K562 (cell line): ENCODE measurements around the gene KLK15. TPM values are rescaled to one million over a fixed set of nuclear protein-coding genes. Genes with fewer than 3 reads are reported as not detected.

Source experiments
- ATF7 ChIP-seq: fragments of 450-650 bp; IDR thresholded peaks from 2 replicates; pipeline ENCODE4 v1.7.1; 2014; ENCODE audit warnings: mild to moderate bottlenecking, moderate library complexity
- BCOR ChIP-seq: fragments of 450-650 bp; IDR thresholded peaks from 2 replicates; pipeline ENCODE4 v1.6.1; 2016
- DACH1 ChIP-seq: fragments of 450-650 bp; IDR thresholded peaks from 2 replicates; pipeline ENCODE4 v1.6.1; 2018; ENCODE audit not compliant: partially characterized antibody
- E2F3 ChIP-seq: fragments of 250-450 bp; sonication (Bioruptor Pico); IDR thresholded peaks from 2 replicates; pipeline ENCODE4 v1.4.0; 2020; ENCODE audit warnings: mild to moderate bottlenecking
- ELF1 ChIP-seq: fragments of 200-800 bp; sonication (Bioruptor generic); IDR thresholded peaks from 2 replicates; pipeline ENCODE4 v1.6.1; 2016; ENCODE audit warnings: missing genetic modification characterization, missing compliant biosample characterization
- ELF2 ChIP-seq: fragments of 250-450 bp; sonication (Bioruptor Pico); IDR thresholded peaks from 2 replicates; pipeline ENCODE4 v1.5.0; 2021; ENCODE audit warnings: mild to moderate bottlenecking
- FOXM1 ChIP-seq, 2 experiments: fragments of 450-650 bp in 1 of 2; sonication (generic) in 1 of 2; formaldehyde crosslinking in 1 of 2; IDR thresholded peaks; 2 replicates each; pipeline versions ENCODE4 v1.6.1 to v1.9.0; 2017 to 2022; ENCODE audit warnings: low read depth in 2 of 2, mild to moderate bottlenecking in 2 of 2, missing genetic modification reagents in 1 of 2, moderate library complexity in 1 of 2
- HCFC1 ChIP-seq: IDR thresholded peaks from 2 replicates; pipeline ENCODE4 v1.6.1; 2012; ENCODE audit warnings: low read depth, low read length, improper control_type of control experiment
- ILF3 ChIP-seq: fragments of 450-650 bp; IDR thresholded peaks from 2 replicates; pipeline ENCODE4 v1.6.1; 2018; ENCODE audit warnings: antibody characterized with exemption, mild to moderate bottlenecking, moderate library complexity, borderline replicate concordance
- NCOA4 ChIP-seq: fragments of 450-650 bp; IDR thresholded peaks from 2 replicates; pipeline ENCODE4 v1.6.1; 2018; ENCODE audit warnings: mild to moderate bottlenecking; ENCODE audit not compliant: partially characterized antibody
- PRPF4 ChIP-seq: fragments of 200-400 bp; formaldehyde crosslinking; IDR thresholded peaks from one replicate; pipeline ENCODE4 v1.6.1; 2017; ENCODE audit warnings: low read length, low read depth, mild to moderate bottlenecking; ENCODE audit not compliant: insufficient read depth, poor library complexity, severe bottlenecking
- RCOR1 ChIP-seq, 2 experiments: IDR thresholded peaks; 2 replicates each; pipeline ENCODE4 v1.6.1; 2012; ENCODE audit warnings: low read depth in 2 of 2, low read length in 2 of 2, borderline replicate concordance in 1 of 2, improper control_type of control experiment in 1 of 2
- RFX1 ChIP-seq: fragments of 450-650 bp; IDR thresholded peaks from 2 replicates; pipeline ENCODE4 v1.6.1; 2016; ENCODE audit warnings: mild to moderate bottlenecking, moderate library complexity
- SIX5 ChIP-seq, 2 experiments: IDR thresholded peaks; 2 replicates each; pipeline ENCODE4 v1.6.1; 2011; ENCODE audit warnings: low read length in 2 of 2, borderline replicate concordance in 1 of 2, low read depth in 1 of 2, mild to moderate bottlenecking in 1 of 2, moderate library complexity in 1 of 2; ENCODE audit not compliant: insufficient read depth in 1 of 2
- TAL1 ChIP-seq: fragments of 450-650 bp; IDR thresholded peaks from 2 replicates; pipeline ENCODE4 v1.6.1; 2016; ENCODE audit warnings: mild to moderate bottlenecking
- ZNF232 ChIP-seq: sonication (generic); formaldehyde crosslinking; IDR thresholded peaks from 2 replicates; pipeline ENCODE4 v1.8.0; 2022; ENCODE audit warnings: mild to moderate bottlenecking, missing genetic modification reagents
- ZNF354B ChIP-seq: fragments of 250-450 bp; sonication (Bioruptor Pico); IDR thresholded peaks from 2 replicates; pipeline ENCODE4 v1.4.0; 2020
- ZNF75A ChIP-seq: fragments of 450-650 bp; formaldehyde crosslinking; IDR thresholded peaks from 2 replicates; pipeline ENCODE4 v1.4.0; 2020; ENCODE audit warnings: mild to moderate bottlenecking
- polyA plus RNA-seq, 8 experiments: library from polyadenylated mRNA; depleted of rRNA in 4 of 8; stranded (reverse) in 5 of 8; unstranded in 3 of 8; fragments of >200 nt; fragmentation: Nextera tagmentation in 2 of 8; fragmentation: Illumina TruSeq in 1 of 8; extraction: Ambion mirVana in 2 of 8; extraction: Trizol in 1 of 8; gene quantifications; 2 replicates each; pipeline versions ENCODE4 v1.2.1 to v1.2.3, GENCODE V29; 2011 to 2014; ENCODE audit warnings: inconsistent platforms in 1 of 8, missing spikeins in 1 of 8
- total RNA-seq, 7 experiments: library from RNA; depleted of rRNA in 6 of 7; stranded (reverse); fragments of >200 nt in 6 of 7; fragmentation: Illumina TruSeq in 2 of 7; extraction: Trizol in 2 of 7; gene quantifications; 2 replicates each; pipeline versions ENCODE4 v1.2.1 to v1.2.3, GENCODE V29; 2011 to 2021; ENCODE audit warnings: low replicate concordance in 1 of 7
- TF ChIP-seq, protein P1 (sequence below), 2 experiments: IDR thresholded peaks; 2 replicates each; pipeline ENCODE4 v1.6.1; 2011; ENCODE audit warnings: borderline replicate concordance in 1 of 2, control low read depth in 1 of 2, low read depth in 1 of 2, low read length in 1 of 2, mild to moderate bottlenecking in 1 of 2, mixed read lengths in 1 of 2, moderate library complexity in 1 of 2; ENCODE audit not compliant: insufficient read depth in 1 of 2, insufficient read length in 1 of 2, poor library complexity in 1 of 2, severe bottlenecking in 1 of 2; ENCODE audit errors: extremely low read depth in 1 of 2
- TF ChIP-seq, protein P2 (sequence below): fragments of 450-650 bp; IDR thresholded peaks from 2 replicates; pipeline ENCODE4 v1.6.1; 2018; ENCODE audit warnings: mild to moderate bottlenecking, low read depth; ENCODE audit not compliant: partially characterized antibody
- TF ChIP-seq, protein P3 (sequence below), 2 experiments: fragments of 450-650 bp; IDR thresholded peaks; 2 replicates each; pipeline ENCODE4 v1.6.1; 2016
- TF ChIP-seq, protein P4 (sequence below): sonication (generic); formaldehyde crosslinking; IDR thresholded peaks from 2 replicates; pipeline ENCODE4 v1.8.0; 2022; ENCODE audit warnings: mild to moderate bottlenecking, missing genetic modification reagents

The KLK15 gene
- total and polyA plus RNA-seq, 9 of the 15 experiments (the other 6 are each of a cell fraction or from before 2014, with no cell fraction given) = not detected

DNA sequence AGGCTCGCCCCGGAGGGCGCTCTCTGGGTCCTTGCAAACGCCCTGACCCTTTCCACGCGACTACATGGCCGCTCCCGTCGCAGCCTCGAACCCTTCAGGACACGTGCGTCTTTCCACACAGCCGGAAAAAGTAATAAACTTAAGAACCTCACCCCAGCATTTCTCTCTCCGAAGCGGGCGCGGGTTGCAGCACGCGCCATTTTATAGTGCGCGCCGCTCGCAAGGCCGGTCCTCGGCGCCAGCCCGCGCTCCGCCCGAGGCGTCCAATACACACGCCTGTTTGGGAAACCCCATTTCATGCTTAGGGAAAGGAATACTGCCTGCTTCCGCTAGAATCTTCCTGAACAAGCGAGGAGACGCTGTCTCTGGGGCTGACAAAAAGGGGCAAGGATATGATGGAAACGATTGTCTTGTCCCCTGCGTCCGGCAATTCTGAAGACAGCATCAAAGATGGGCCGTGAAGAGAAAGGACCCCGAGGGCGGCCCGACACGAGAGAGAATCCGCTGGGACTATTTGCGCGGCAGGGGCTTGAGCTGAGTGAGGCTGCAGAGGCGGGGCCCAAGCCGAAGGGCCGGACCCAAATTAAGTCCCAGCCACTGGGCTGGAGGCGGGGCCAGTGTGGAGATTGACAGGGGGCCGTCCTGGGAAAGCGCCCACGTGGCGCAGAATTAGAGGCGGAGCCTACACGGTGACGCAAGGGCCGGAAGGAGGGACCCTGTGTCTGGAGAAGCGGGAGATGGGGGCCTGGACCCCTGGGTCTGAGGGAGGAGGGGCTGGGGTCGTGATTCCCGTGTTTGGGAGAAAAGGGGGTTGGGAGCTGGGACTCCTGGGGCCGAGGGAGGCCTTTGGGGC is 28.7 kb downstream of the KLK15 start (continued):
- TF ChIP-seq FOXM1 (IDR thresholded peaks at IDR 0.05; ENCODE audit: low read depth) = peak; percentile 55; the same call in 1 of the 2 replicates
- no peak for TF ChIP-seq FOXM1 (CRISPR knock-in tag; IDR thresholded peaks at IDR 0.05; ENCODE audit: low read depth)
- peak; percentile 90 for TF ChIP-seq ATF7
- TF ChIP-seq ZNF354B (CRISPR knock-in tag) = no peak
- peak; percentile 56 for TF ChIP-seq TAL1
- peak; percentile 98 for TF ChIP-seq E2F3
- TF ChIP-seq NCOA4 = no peak
- no peak; the same call in 1 of the 2 replicates for TF ChIP-seq BCOR
- TF ChIP-seq HCFC1 = peak; percentile 68
- TF ChIP-seq PRPF4 = peak; percentile 94
- TF ChIP-seq DACH1 = peak; percentile 99
- TF ChIP-seq, protein P1, sequence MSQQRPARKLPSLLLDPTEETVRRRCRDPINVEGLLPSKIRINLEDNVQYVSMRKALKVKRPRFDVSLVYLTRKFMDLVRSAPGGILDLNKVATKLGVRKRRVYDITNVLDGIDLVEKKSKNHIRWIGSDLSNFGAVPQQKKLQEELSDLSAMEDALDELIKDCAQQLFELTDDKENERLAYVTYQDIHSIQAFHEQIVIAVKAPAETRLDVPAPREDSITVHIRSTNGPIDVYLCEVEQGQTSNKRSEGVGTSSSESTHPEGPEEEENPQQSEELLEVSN (IDR thresholded peaks at IDR 0.05; ENCODE audit: borderline replicate concordance in 1 of 2, extremely low read depth in 1 of 2, insufficient read depth in 1 of 2, insufficient read length in 1 of 2, low read depth in 1 of 2, low read length in 1 of 2, poor library complexity in 1 of 2, severe bottlenecking in 1 of 2) = peak; percentile 48 to 80
- TF ChIP-seq, protein P2, sequence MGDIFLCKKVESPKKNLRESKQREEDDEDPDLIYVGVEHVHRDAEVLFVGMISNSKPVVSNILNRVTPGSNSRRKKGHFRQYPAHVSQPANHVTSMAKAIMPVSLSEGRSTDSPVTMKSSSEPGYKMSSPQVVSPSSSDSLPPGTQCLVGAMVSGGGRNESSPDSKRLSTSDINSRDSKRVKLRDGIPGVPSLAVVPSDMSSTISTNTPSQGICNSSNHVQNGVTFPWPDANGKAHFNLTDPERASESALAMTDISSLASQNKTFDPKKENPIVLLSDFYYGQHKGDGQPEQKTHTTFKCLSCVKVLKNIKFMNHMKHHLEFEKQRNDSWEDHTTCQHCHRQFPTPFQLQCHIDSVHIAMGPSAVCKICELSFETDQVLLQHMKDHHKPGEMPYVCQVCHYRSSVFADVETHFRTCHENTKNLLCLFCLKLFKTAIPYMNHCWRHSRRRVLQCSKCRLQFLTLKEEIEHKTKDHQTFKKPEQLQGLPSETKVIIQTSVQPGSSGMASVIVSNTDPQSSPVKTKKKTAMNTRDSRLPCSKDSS = no peak
- no peak for TF ChIP-seq ILF3
- TF ChIP-seq, protein P3, sequence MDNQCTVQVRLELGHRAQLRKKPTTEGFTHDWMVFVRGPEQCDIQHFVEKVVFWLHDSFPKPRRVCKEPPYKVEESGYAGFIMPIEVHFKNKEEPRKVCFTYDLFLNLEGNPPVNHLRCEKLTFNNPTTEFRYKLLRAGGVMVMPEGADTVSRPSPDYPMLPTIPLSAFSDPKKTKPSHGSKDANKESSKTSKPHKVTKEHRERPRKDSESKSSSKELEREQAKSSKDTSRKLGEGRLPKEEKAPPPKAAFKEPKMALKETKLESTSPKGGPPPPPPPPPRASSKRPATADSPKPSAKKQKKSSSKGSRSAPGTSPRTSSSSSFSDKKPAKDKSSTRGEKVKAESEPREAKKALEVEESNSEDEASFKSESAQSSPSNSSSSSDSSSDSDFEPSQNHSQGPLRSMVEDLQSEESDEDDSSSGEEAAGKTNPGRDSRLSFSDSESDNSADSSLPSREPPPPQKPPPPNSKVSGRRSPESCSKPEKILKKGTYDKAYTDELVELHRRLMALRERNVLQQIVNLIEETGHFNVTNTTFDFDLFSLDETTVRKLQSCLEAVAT (IDR thresholded peaks at IDR 0.05) = peak; percentile 82 to 87; a peak in 2 of 4 replicates
- no peak; the same call in 1 of the 2 replicates for TF ChIP-seq ELF1 (tag)
- TF ChIP-seq ELF2 (CRISPR knock-in tag) = peak; percentile 57
- 0 out of 2 replicates have a peak, but pooled peaks have one; percentile 21 for TF ChIP-seq ZNF75A (CRISPR knock-in tag)
- TF ChIP-seq, protein P4, sequence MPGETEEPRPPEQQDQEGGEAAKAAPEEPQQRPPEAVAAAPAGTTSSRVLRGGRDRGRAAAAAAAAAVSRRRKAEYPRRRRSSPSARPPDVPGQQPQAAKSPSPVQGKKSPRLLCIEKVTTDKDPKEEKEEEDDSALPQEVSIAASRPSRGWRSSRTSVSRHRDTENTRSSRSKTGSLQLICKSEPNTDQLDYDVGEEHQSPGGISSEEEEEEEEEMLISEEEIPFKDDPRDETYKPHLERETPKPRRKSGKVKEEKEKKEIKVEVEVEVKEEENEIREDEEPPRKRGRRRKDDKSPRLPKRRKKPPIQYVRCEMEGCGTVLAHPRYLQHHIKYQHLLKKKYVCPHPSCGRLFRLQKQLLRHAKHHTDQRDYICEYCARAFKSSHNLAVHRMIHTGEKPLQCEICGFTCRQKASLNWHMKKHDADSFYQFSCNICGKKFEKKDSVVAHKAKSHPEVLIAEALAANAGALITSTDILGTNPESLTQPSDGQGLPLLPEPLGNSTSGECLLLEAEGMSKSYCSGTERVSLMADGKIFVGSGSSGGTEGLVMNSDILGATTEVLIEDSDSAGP = no peak
- TF ChIP-seq SIX5 (IDR thresholded peaks at IDR 0.05; ENCODE audit: borderline replicate concordance in 1 of 2, insufficient read depth in 1 of 2, low read depth in 1 of 2, low read length in 2 of 2) = no peak
- TF ChIP-seq RFX1 = no peak
- TF ChIP-seq RCOR1 (IDR thresholded peaks at IDR 0.05; ENCODE audit: borderline replicate concordance in 1 of 2, low read depth in 2 of 2, low read length in 2 of 2) = no peak
- no peak for TF ChIP-seq ZNF232 (CRISPR knock-in tag)
